ENCODE data around the gene ZSWIM5. TPM values are rescaled to one million over a fixed set of nuclear protein-coding genes. Genes with fewer than 3 reads are reported as not detected.

The ZSWIM5 gene
- total RNA-seq, 1 donor from 2014 or later = 0.84 TPM

DNA sequence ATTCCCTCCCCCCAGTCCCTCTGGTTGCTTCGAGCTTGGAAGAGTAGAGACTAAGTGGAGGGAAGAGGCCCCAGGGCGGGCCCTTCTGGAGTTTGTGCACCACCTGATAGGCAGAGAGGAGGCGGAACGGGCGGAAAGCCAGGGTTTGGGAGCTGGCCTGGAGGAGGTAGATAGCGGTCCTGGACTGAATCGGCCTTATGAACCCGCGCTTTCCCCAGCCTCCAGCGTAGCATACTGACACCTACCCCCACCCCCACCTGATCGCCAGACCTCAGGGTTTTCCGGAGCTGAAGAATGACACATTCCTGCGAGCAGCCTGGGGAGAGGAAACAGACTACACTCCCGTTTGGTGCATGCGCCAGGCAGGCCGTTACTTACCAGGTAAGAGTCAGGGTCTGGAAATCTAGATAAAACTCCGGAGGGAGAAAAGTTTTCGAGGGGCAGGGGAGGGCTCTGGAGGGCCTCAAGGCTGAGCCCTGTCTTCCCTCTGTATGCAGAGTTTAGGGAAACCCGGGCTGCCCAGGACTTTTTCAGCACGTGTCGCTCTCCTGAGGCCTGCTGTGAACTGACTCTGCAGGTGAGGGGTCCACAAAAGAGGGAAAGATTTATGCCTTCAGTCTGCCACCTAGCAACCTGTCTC lies 193.6 kb downstream of the ZSWIM5 start:
- Histone ChIP-seq H3K4me3 (ENCODE audit: low read depth, low read length) (peak overlapping the region; percentile 60), H3K27me3 (ENCODE audit: control insufficient read depth, insufficient read depth, low read length) (no peaks in the 10 kb centered on the region), H3K36me3 (ENCODE audit: control insufficient read depth, insufficient read depth, low read length) (peaks cover 2% of the 10 kb centered on the region)
- TF ChIP-seq, protein P1, sequence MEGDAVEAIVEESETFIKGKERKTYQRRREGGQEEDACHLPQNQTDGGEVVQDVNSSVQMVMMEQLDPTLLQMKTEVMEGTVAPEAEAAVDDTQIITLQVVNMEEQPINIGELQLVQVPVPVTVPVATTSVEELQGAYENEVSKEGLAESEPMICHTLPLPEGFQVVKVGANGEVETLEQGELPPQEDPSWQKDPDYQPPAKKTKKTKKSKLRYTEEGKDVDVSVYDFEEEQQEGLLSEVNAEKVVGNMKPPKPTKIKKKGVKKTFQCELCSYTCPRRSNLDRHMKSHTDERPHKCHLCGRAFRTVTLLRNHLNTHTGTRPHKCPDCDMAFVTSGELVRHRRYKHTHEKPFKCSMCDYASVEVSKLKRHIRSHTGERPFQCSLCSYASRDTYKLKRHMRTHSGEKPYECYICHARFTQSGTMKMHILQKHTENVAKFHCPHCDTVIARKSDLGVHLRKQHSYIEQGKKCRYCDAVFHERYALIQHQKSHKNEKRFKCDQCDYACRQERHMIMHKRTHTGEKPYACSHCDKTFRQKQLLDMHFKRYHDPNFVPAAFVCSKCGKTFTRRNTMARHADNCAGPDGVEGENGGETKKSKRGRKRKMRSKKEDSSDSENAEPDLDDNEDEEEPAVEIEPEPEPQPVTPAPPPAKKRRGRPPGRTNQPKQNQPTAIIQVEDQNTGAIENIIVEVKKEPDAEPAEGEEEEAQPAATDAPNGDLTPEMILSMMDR (IDR thresholded peaks at IDR 0.05; ENCODE audit: insufficient read depth, low read length, poor library complexity, severe bottlenecking) = no peak
- DNase-seq (ENCODE audit: low read depth) = peak; percentile 25

DNA sequence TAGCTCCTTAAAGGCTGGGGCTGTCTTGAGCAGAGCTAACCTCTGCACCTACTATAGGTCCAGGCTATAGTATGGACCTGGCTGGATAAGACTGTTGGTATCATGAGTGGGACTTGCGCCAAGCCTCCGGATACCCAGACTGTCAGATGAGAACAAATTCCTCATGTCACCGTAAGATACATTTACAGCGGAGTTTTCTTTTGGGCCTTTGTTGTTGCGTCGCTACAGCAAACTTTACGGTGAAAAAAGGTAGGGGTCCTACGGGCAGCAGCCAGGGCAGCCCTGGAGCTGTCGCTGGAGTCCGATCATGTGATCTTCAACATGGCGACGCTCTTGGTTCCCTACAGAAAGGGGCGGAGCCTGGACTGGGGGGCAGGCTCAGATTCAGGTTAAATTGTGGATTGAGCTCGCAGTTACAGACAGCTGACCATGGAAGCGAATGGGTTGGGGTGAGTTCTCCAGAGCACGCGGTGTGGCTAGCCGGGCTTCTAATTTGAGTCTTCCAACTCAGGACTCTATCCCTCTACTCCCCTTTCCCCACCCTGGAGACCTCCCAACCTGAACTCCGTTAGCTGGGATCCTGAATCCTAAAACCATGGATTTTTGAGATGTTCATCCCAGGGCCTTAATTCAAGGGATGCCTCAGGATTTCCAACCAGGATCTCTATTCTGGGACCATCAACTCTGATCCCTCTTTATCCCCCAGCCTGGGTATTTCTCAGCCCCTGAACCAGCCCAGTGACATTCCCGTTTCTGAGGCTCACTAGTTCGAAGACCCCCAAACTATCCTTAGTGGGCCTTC lies 194.4 kb downstream of the ZSWIM5 start, which contains the start of gene UROD:
UROD (plus strand) TSS at position 418 of the 802 bp plus-strand sequence; CDS start at position 430, 12 bp downstream.
- Histone ChIP-seq H3K36me3 (ENCODE audit: control insufficient read depth, insufficient read depth, low read length) (peaks cover 2% of the 10 kb centered on the region), H3K4me3 (ENCODE audit: low read depth, low read length) (peak within 1 kb of the TSS; percentile 80), H3K27me3 (ENCODE audit: control insufficient read depth, insufficient read depth, low read length) (no peaks in the 10 kb centered on the region)
- TF ChIP-seq, protein P1 (IDR thresholded peaks at IDR 0.05; ENCODE audit: insufficient read depth, low read length, poor library complexity, severe bottlenecking) = no peak
- peak; percentile 85 for DNase-seq (ENCODE audit: low read depth)

DNA sequence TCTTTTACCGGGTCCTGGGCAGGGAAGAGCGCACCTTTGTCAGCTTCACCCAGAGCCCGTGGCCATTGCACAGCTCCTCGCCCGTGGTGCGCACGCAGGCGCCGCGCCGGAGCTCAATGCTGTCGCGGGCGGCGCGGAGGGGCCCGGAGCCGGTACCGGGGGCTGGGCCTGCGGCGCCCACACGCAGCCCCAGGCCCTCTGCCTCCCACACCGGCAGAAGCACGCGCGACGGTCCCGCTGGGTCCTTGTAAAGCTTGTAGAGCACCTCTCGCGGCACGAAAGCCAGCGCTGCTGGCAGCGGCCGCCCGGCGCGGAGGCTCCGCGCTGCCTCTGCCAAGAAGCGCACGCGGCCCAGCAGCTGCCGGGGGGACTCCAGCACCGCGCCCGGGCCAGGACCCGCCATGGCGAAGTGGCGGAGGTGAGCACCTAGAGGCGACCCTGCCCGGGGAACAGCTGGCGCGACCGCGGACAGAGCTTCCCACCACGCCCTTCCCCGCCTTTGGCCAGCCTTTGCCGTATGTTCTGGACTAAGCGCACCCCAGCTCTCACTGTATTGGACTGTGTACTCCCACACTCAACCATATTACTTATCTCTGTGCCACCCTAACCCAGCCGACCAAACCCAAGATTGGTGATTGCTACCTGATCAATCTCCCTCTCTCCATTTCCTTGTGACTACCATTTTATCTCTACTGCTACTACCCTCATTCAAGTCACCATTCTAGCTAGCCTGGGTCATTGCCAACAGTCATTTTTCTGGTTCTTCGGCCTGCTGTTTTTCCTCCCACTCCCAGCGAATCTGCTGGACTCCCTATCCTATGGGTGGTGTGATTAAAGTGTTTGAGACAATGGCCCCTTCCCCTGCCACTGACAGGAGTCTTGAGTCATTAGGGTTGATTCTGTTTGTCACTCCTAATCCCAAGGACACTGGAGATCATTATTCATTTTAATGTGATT lies 195.3 kb downstream of the ZSWIM5 start, which contains the start of gene HECTD3:
HECTD3 (minus strand) TSS at position 470 of the 957 bp plus-strand sequence; CDS start at position 403, 67 bp downstream.
- Histone ChIP-seq H3K36me3 (ENCODE audit: control insufficient read depth, insufficient read depth, low read length) (peaks cover 2% of the 10 kb centered on the region), H3K4me3 (ENCODE audit: low read depth, low read length) (peak within 1 kb of the TSS; percentile 80), H3K27me3 (ENCODE audit: control insufficient read depth, insufficient read depth, low read length) (no peaks in the 10 kb centered on the region)
- DNase-seq (ENCODE audit: low read depth) = no peak
- TF ChIP-seq, protein P1 (IDR thresholded peaks at IDR 0.05; ENCODE audit: insufficient read depth, low read length, poor library complexity, severe bottlenecking) = no peak

DNA sequence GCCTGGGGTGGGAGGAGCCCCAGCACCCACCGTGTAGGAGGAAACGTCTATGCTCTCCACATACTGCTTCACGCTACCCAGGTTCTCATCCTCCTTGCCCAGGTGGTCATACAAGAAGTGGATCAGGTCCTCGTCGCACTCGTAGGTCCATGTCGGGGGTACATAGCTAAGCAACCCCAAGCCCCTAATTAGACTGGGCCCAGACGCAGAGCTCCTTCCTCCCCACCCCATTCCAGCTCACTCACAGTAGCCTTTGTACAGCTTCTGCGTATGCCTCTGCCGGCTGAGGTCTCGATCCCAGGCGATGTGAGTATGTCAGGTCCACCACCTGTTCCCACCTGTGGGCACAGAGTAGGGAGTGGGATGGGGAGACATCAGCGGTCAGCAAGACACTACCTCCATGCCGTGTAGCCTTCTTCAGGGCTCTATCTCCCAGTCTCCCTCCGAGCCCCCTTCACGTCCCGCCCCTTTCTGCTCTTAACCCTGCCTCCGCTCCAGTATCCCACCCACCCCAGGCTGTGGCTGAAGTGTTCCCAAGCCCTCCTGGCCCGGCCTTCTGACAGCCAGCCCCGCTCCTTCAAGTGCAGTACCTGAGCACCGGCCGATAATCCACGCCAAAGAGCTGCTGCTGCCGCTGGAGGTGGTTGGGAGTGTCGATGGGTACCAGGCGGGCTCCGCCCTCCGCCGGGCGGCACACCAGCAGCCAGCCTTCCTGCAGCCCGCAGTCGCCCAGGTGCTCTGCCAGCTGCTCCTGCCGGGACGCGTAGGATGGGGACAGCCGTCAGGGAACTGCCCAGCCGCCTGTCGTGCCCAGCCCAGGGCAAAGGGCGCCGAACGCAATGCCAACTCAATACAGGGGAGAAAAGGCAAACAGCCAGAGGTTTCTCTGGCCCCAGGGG lies 196.2 kb downstream of the ZSWIM5 start:
- H3K36me3 ChIP-seq (ENCODE audit: control insufficient read depth, insufficient read depth, low read length) = peaks cover 2% of the 10 kb centered on the region
- H3K27me3 ChIP-seq (ENCODE audit: control insufficient read depth, insufficient read depth, low read length) = no peaks in the 10 kb centered on the region
- TF ChIP-seq, protein P1 (IDR thresholded peaks at IDR 0.05; ENCODE audit: insufficient read depth, low read length, poor library complexity, severe bottlenecking) = no peak
- no peak for DNase-seq (ENCODE audit: low read depth)
- H3K4me3 ChIP-seq (ENCODE audit: low read depth, low read length) = peak overlapping the region; percentile 80
